Mesendoderm (in vitro differentiated cells): Measurements from ENCODE around the gene ZNF598.
"Not testable (repeated sequence)": the region's sequence is repeated elsewhere in the genome, so short reads cannot be mapped to it uniquely, and the experiment has no call there.

Source experiments
- DNase-seq: peaks from one replicate; pipeline ENCODE4 v3.0.0; 2013
- H2AK5ac ChIP-seq: 2 replicates; pipeline ENCODE4 v1.6.1; 2013; ENCODE audit warnings: low read length, inconsistent platforms
- H2BK120ac ChIP-seq: 2 replicates; pipeline ENCODE4 v1.6.1; 2013; ENCODE audit warnings: low read depth, mild to moderate bottlenecking, low read length, moderate library complexity, mixed read lengths
- H2BK15ac ChIP-seq: replicated peaks from 2 replicates; pipeline ENCODE4 v1.6.1; 2013; ENCODE audit warnings: low read depth, mild to moderate bottlenecking, moderate library complexity
- H2BK5ac ChIP-seq: 2 replicates; pipeline ENCODE4 v1.6.1; 2013; ENCODE audit warnings: low read length, inconsistent platforms
- H3K18ac ChIP-seq: 2 replicates; pipeline ENCODE4 v1.6.1; 2013; ENCODE audit warnings: mild to moderate bottlenecking, low read length, mixed read lengths
- H3K23ac ChIP-seq: one replicate; pipeline ENCODE4 v1.6.1; 2013; ENCODE audit warnings: low read length
- H3K27ac ChIP-seq: 2 replicates; pipeline ENCODE4 v1.5.1; 2013; ENCODE audit warnings: low read depth, mild to moderate bottlenecking, inconsistent platforms, low read length, moderate library complexity
- H3K27me3 ChIP-seq: 2 replicates; pipeline ENCODE4 v1.6.1; 2013; ENCODE audit warnings: low read length, control low read depth, mild to moderate bottlenecking, inconsistent platforms; ENCODE audit not compliant: insufficient read depth, poor library complexity
- H3K36me3 ChIP-seq: 2 replicates; pipeline ENCODE4 v1.6.1; 2013; ENCODE audit warnings: low read length, inconsistent platforms; ENCODE audit not compliant: control insufficient read depth, insufficient read depth
- H3K4ac ChIP-seq: one replicate; pipeline ENCODE4 v1.6.1; 2013; ENCODE audit warnings: low read depth, mild to moderate bottlenecking, low read length, moderate library complexity
- H3K4me1 ChIP-seq: 2 replicates; pipeline ENCODE4 v1.6.1; 2013; ENCODE audit warnings: low read depth, low read length, inconsistent platforms; ENCODE audit not compliant: control insufficient read depth
- H3K4me2 ChIP-seq: 2 replicates; pipeline ENCODE4 v1.6.1; 2013; ENCODE audit warnings: low read length
- H3K4me3 ChIP-seq: 2 replicates; pipeline ENCODE4 v1.5.1; 2013; ENCODE audit warnings: mild to moderate bottlenecking, low read length
- H3K56ac ChIP-seq: one replicate; pipeline ENCODE4 v1.6.1; 2013; ENCODE audit warnings: low read length
- H3K79me1 ChIP-seq: 2 replicates; pipeline ENCODE4 v1.6.1; 2013; ENCODE audit warnings: low read length, inconsistent platforms
- H3K79me2 ChIP-seq: 2 replicates; pipeline ENCODE4 v1.6.1; 2013; ENCODE audit warnings: mild to moderate bottlenecking, low read length; ENCODE audit not compliant: control insufficient read depth, insufficient read depth
- H3K9ac ChIP-seq: 2 replicates; pipeline ENCODE4 v1.6.1; 2013; ENCODE audit warnings: low read length, inconsistent platforms
- H4K5ac ChIP-seq: one replicate; pipeline ENCODE4 v1.6.1; 2013; ENCODE audit warnings: low read length
- H4K8ac ChIP-seq: one replicate; pipeline ENCODE4 v1.6.1; 2013; ENCODE audit warnings: low read depth, mild to moderate bottlenecking, control low read depth, low read length, moderate library complexity
- WGBS: extraction: QIAGEN DNeasy Blood & Tissue Kit; methylation state at CpG from one replicate; pipeline ENCODE4 v1.1.7; 2013; ENCODE audit warnings: low lambda C conversion rate, missing lambda C conversion rate; ENCODE audit not compliant: insufficient coverage; ENCODE audit errors: extremely low coverage; 5-methylcytosine and 5-hydroxymethylcytosine counted together

Gene ZNF598

GRCh38 chr16:2034696-2035430, 25.2 kb upstream of the ZNF598 start:
- no peak overlapping the region for H4K8ac ChIP-seq
- no peak for DNase-seq
- H3K4ac ChIP-seq = no peak overlapping the region
- no peak overlapping the region for H4K5ac ChIP-seq
- H3K56ac ChIP-seq = peak overlapping the region; percentile 25
- H3K79me2 ChIP-seq = no peaks in the 10 kb centered on the region
- no peak overlapping the region for H2BK15ac ChIP-seq
- H3K4me1 ChIP-seq = no peaks in the 10 kb centered on the region
- no peak overlapping the region for H3K4me2 ChIP-seq
- H3K4me3 ChIP-seq = no peak overlapping the region
- H2AK5ac ChIP-seq = no peak overlapping the region
- H3K79me1 ChIP-seq = no peaks in the 10 kb centered on the region
- H3K9ac ChIP-seq = no peak overlapping the region
- no peak overlapping the region for H3K18ac ChIP-seq
- no peak overlapping the region for H2BK120ac ChIP-seq
- H2BK5ac ChIP-seq = no peak overlapping the region
- H3K36me3 ChIP-seq = no peaks in the 10 kb centered on the region
- WGBS = no CpG with 5 or more reads among the region's 17 CpGs
- no peak overlapping the region for H3K23ac ChIP-seq
- H3K27me3 ChIP-seq = no peaks in the 10 kb centered on the region
- H3K27ac ChIP-seq = no peak overlapping the region

GRCh38 chr16:2033909-2034695, 24.5 kb upstream of the ZNF598 start:
- not testable (repeated sequence) for H3K79me2 ChIP-seq, H3K9ac ChIP-seq, H4K5ac ChIP-seq, H3K4me2 ChIP-seq, H2BK15ac ChIP-seq, H3K27ac ChIP-seq, H3K4me1 ChIP-seq, H3K4ac ChIP-seq, H4K8ac ChIP-seq, H3K23ac ChIP-seq, H2AK5ac ChIP-seq, H3K27me3 ChIP-seq, H3K4me3 ChIP-seq, H3K79me1 ChIP-seq, H2BK5ac ChIP-seq, DNase-seq, H3K18ac ChIP-seq, H2BK120ac ChIP-seq, H3K56ac ChIP-seq, H3K36me3 ChIP-seq
- no CpG with 5 or more reads among the region's 32 CpGs for WGBS

GRCh38 chr16:2033057-2033908, 23.7 kb upstream of the ZNF598 start:
- Histone ChIP-seq H3K18ac (no peak overlapping the region), H4K5ac (no peak overlapping the region), H4K8ac (no peak overlapping the region), H2BK15ac (no peak overlapping the region), H3K79me1 (no peaks in the 10 kb centered on the region), H3K4me1 (no peaks in the 10 kb centered on the region), H3K36me3 (no peaks in the 10 kb centered on the region), H3K9ac (no peak overlapping the region), H2AK5ac (no peak overlapping the region), H3K4me3 (no peak overlapping the region), H2BK5ac (no peak overlapping the region), H3K23ac (no peak overlapping the region), H3K79me2 (no peaks in the 10 kb centered on the region), H3K4me2 (no peak overlapping the region), H3K4ac (no peak overlapping the region), H3K27ac (no peak overlapping the region), H2BK120ac (no peak overlapping the region), H3K56ac (no peak overlapping the region), H3K27me3 (no peaks in the 10 kb centered on the region)
- no CpG with 5 or more reads among the region's 37 CpGs for WGBS
- DNase-seq = peak; percentile 45

GRCh38 chr16:2032285-2033056, 22.9 kb upstream of the ZNF598 start:
- DNase-seq = no peak
- Histone ChIP-seq H3K4me3 (no peak overlapping the region), H3K23ac (no peak overlapping the region), H3K4me2 (no peak overlapping the region), H3K4me1 (no peaks in the 10 kb centered on the region), H3K27ac (no peak overlapping the region), H2BK120ac (no peak overlapping the region), H4K5ac (no peak overlapping the region), H3K9ac (no peak overlapping the region), H2BK15ac (no peak overlapping the region), H3K56ac (peak overlapping the region; percentile 17), H3K79me1 (no peaks in the 10 kb centered on the region), H3K36me3 (no peaks in the 10 kb centered on the region), H3K79me2 (no peaks in the 10 kb centered on the region), H2BK5ac (no peak overlapping the region), H4K8ac (no peak overlapping the region), H3K4ac (no peak overlapping the region), H3K18ac (no peak overlapping the region), H2AK5ac (no peak overlapping the region), H3K27me3 (no peaks in the 10 kb centered on the region)
- no CpG with 5 or more reads among the region's 15 CpGs for WGBS

GRCh38 chr16:2031081-2031577, 21.5 kb upstream of the ZNF598 start:
- Histone ChIP-seq H2BK120ac (no peak overlapping the region), H3K23ac (no peak overlapping the region), H2AK5ac (no peak overlapping the region), H3K4me3 (no peak overlapping the region), H3K4me1 (no peaks in the 10 kb centered on the region), H3K4ac (no peak overlapping the region), H3K27ac (no peak overlapping the region), H3K79me2 (no peaks in the 10 kb centered on the region), H2BK5ac (no peak overlapping the region), H3K27me3 (no peaks in the 10 kb centered on the region), H4K5ac (no peak overlapping the region), H3K56ac (no peak overlapping the region), H3K9ac (no peak overlapping the region), H4K8ac (no peak overlapping the region), H3K79me1 (no peaks in the 10 kb centered on the region), H3K36me3 (no peaks in the 10 kb centered on the region), H3K18ac (no peak overlapping the region), H2BK15ac (no peak overlapping the region), H3K4me2 (no peak overlapping the region)
- DNase-seq = no peak
- no CpG with 5 or more reads among the region's 11 CpGs for WGBS
